ENCODE results near the gene C4orf50.
"Not testable (repeated sequence)": the region's sequence is repeated elsewhere in the genome, so short reads cannot be mapped to it uniquely, and the experiment has no call there.

Gene C4orf50

GRCh38 chr4:5858020-5858769 lies 160.0 kb downstream of the C4orf50 start:
- DNase-seq (ENCODE audit: low read depth, low spot score) = no peak

DNA sequence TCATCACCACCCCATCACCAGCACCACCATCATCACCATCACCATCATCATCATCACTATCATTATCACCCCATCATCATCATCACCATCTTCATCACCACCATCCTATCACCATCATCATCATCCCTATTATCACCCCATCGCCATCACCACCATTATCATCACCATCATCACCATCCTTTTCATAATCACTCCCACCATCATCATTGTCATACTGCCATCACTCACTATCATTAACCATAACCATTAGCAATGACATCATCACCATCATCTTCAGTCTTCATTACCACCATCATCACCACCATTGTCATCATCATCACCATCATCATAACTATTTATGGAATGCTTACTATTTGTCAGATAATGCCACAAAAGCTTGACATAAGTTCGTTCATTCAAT lies 161.0 kb downstream of the C4orf50 start:
- no peak for DNase-seq (ENCODE audit: low read depth, low spot score)

DNA sequence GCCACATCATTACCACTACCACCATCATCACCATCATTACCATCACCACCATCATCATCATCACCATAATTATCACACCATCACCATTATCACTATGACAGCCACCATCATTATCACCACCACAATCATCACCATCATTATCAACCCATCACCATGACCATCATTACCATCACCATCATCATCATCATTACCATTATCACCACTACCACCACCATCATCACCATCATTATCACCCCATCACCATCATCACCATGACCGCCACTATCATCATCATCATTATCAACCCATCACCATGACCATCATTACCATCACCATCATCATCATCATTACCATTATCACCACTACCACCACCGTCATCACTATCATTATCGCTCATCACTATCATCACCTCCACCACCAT lies 161.9 kb downstream of the C4orf50 start:
- DNase-seq (ENCODE audit: low read depth, low spot score) = not testable (repeated sequence)

DNA sequence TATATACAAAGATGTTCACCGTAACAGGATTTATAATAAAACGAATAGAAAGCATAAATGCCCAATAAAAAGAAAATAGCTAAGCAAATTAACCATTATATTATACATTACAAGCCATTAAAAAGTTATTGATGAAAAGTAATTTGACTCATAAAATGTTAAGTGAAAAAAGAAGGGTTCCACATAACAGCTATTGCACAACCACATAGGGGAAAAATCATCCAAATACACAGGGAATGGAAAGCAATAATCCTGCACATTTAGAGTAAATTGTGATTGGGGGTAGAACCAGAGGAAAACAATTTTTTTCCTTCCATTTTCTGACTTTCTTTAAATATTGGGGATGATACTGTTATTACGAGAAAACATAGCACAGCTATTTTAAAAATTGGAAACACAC lies 163.3 kb downstream of the C4orf50 start:
- no peak for DNase-seq (ENCODE audit: low read depth, low spot score)

- DNase-seq (ENCODE audit: low read depth, low spot score) = no peak
These were observed 165.6 kb downstream of the C4orf50 start for GRCh38 chr4:5852523-5853202.

DNA sequence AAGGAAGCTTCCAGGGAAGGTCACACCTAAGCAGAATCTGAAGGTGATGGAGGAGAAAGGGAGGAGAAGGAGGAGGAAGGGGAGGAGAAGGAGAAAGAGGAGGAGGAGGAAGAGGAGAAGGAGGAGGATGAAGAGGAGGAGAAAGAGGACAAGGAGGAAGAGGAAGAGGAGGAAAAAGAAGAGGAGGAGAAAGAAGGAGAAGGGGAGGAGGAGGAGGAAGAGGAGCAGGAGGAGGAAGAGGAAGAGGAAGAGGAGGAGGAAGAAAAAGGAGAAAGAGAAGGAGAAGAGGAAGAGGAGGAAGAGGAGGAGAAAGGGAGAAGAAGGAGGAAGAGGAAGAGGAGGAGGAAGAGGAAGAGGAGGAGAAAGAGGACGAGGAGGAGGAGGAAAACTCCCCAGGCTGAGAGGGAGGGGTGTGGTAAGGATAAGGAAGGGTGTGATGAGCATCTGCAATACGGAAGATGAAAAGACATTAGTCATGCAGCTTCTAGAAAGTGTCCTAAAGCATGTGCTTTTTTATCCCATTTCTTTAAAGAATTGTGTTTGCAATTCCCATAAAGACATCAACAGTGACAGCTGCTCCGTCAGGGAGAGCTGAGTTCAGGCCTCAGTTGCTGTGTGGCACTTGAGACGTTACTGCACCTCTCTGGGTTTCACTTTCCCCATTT lies 166.5 kb downstream of the C4orf50 start:
- no peak for DNase-seq (ENCODE audit: low read depth, low spot score)

Data from activated naive CD8-positive, alpha-beta T cell treated with anti-CD3 and anti-CD28 coated beads, Interleukin-2, amount 50 U/mL, for 16 hours (primary cell).